Activated naive CD4-positive, alpha-beta T cell treated with anti-CD3 and anti-CD28 coated beads, Interleukin-2, amount 50 U/mL, for 24 hours (primary cell): ENCODE measurements around the gene NUDT21.
"Not testable (repeated sequence)": the region's sequence is repeated elsewhere in the genome, so short reads cannot be mapped to it uniquely, and the experiment has no call there.

ENCODE experiments used
- H3K27ac Mint-ChIP-seq: one replicate; pipeline ENCODE4 v1.8.0; 2021; ENCODE audit warnings: mild to moderate bottlenecking, mixed read lengths
- H3K27me3 Mint-ChIP-seq: one replicate; pipeline ENCODE4 v1.8.0; 2021; ENCODE audit warnings: mixed read lengths
- H3K36me3 Mint-ChIP-seq: one replicate; pipeline ENCODE4 v1.8.0; 2021; ENCODE audit warnings: mixed read lengths
- H3K4me1 Mint-ChIP-seq: one replicate; pipeline ENCODE4 v1.8.0; 2021; ENCODE audit warnings: mixed read lengths
- H3K4me3 Mint-ChIP-seq: one replicate; pipeline ENCODE4 v1.8.0; 2021; ENCODE audit warnings: mild to moderate bottlenecking, mixed read lengths
- H3K9me3 Mint-ChIP-seq: one replicate; pipeline ENCODE4 v1.8.0; 2021; ENCODE audit warnings: mixed read lengths

NUDT21 gene

GRCh38 chr16:56380778-56381485 is 70.2 kb downstream of the NUDT21 start:
- H3K4me3 Mint-ChIP-seq, H3K27ac Mint-ChIP-seq, H3K27me3 Mint-ChIP-seq: not testable (repeated sequence)
- Mint-ChIP-seq H3K4me1 (peaks cover 12% of the 10 kb centered on the region), H3K9me3 (peaks cover 11% of the 10 kb centered on the region), H3K36me3 (peaks cover 64% of the 10 kb centered on the region)
